HG03175 (cell line): ENCODE data around the gene SPHK2.
A peak's percentile ranks its signal among the peaks of the same experiment; 100 is the strongest.

Experiments
- ATAC-seq: cut with Tn5 transposase; IDR thresholded peaks from one replicate; pipeline ENCODE4 v1.9.1; 2021; ENCODE audit warnings: mild to moderate bottlenecking, moderate library complexity; ENCODE audit not compliant: unreplicated experiment

The SPHK2 gene

GRCh38 chr19:48603001-48603400 is 16.3 kb upstream of the SPHK2 start:
- ATAC-seq = no peak

GRCh38 chr19:48603449-48603848 is 15.9 kb upstream of the SPHK2 start:
- ATAC-seq = no peak

- no peak for ATAC-seq
Measured at GRCh38 chr19:48603850-48604249, 15.5 kb upstream of the SPHK2 start.

GRCh38 chr19:48606463-48607358 is 12.6 kb upstream of the SPHK2 start, which contains the start of gene SPACA4:
SPACA4 (plus strand) TSS chr19:48606742; CDS start chr19:48606979, 237 bp downstream.
- no peak for ATAC-seq

DNA sequence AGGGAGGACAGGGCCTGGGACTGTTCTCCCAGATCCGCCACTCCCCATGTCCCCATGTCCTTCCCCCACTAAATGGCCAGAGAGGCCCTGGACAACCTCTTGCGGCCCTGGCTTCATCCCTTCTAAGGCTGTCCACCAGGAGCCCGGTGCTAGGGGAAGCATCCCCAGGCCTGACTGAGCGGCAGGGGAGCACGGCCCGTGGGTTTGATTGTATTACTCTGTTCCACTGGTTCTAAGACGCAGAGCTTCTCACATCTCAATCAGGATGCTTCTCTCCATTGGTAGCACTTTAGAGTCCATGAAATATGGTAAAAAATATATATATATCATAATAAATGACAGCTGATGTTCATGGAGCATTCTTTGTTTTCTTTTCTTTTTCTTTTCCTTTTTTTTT is 11.9 kb upstream of the SPHK2 start:
- no peak for ATAC-seq

GRCh38 chr19:48608798-48609263 is 10.5 kb upstream of the SPHK2 start:
- ATAC-seq = peak; percentile 49

DNA sequence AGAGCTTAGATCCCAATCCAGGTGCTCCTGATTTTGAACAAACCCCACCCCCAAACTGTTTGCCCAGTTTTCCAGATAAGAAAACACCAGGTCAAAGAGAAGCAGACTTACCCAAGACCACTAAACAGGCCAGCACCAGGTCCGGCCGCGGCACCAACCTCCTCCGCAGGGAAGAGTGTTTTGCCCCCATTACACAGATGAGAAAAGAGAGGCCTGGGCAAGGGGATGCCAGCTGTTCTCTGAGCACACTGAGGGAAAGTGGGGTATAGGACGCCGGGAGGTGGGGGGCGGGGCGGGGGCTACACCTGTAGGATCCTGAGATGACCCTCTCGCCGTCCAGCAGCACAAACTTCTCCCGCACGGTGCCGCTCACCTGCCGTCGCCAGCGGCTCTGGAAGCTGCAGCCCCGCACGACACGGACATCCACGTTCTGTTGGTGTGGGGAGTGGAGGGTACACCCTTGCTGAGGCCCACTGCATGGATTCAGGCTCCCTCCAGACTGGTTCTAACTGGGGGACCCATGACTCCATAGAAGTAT is 9.7 kb upstream of the SPHK2 start:
- no peak for ATAC-seq

DNA sequence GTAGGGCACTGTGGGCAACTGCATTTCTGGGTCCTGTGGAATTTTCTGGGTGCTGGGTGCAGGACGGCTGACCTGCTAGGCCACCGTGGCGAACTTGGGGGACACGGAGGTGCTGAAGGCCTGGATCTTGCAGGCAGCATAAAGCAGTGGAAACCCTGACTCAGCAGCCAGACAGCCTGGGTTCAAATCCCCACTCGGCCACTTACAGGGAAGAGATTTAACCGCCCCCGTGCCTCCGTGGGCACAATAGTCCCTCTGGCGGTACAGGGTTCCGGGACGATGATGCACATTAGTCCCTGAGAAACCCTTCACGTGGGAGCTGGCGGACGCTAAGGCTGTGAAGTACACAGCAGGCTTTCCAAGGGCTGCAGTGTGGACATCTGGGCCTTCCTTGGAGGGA is 7.4 kb upstream of the SPHK2 start:
- ATAC-seq = no peak

DNA sequence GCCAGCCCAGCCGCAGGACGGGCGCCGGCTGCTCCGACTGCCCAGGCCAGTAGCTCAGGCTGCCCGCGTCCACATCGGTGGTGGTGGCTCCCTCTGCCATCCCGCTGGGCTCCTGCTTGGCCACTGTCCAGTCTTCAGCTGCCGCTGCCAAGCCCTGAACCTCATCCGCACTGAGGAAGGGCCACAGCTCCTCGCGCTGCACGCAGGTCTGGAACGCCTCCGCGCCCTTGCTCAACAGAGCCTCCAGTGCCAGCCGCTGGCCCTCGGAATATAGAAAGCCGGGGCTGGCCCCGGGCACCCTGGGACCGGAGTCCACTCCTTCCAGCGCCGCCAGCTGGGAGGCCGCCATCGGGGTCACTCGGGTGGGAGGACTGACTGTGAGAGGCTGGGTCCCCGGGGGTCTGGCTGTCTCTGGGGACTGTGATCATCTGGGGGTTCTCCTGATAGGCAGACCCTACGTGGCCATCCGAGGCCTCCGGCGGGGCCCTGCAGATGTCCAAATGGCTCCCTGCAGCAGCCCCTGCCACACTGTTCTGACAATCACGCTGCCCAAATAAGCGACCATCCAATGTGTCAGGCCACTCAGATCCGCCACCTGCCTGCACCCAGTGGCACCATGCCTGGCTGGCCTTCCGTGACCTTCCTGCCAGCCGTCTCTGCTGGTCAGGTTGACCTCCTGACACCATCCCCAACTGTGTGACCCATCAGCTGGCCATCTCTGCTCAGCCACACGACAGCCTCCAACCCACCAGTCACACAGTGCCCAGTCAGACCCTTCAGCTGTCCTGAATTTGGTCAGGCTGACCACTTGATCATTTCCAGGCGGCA is 6.1 kb upstream of the SPHK2 start:
- no peak for ATAC-seq

DNA sequence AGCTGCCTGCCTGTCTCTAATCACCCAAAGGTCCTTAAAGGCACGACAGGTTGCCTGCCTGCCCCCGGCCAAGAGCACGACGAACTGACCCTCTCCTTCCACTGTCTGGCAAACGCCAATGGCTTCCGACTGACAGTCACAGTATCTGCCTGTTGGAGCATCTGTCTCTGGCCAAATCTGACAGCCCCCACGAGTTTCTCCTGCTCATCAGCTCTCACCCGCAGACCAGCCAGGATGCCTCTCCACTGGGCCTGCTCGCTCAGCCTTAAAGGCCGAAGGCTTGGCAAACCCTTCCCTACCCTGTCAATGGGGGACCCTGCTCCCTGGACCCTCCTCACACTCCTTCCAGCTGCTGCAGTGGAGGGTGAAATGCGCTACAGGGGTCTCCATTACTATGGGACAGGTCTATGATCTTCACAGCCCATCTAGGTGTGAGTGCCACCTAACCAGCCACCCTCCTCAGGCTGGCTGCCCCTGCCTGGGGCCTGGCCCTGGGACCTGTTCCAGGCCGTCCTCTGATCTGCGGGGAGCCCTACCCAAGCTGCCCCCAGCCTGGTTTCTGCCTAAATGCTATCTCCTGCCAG is 5.4 kb upstream of the SPHK2 start:
- no peak for ATAC-seq

GRCh38 chr19:48614436-48615230 is 4.7 kb upstream of the SPHK2 start, which contains the start of gene FAM83E:
FAM83E (minus strand) TSS chr19:48615076; CDS start chr19:48613372, 1,704 bp downstream.
- no peak for ATAC-seq

- no peak for ATAC-seq
Measured at GRCh38 chr19:48615231-48616040, 3.9 kb upstream of the SPHK2 start.

GRCh38 chr19:48616041-48616436 is 3.3 kb upstream of the SPHK2 start:
- ATAC-seq = no peak

GRCh38 chr19:48616491-48617056 is 2.7 kb upstream of the SPHK2 start:
- no peak for ATAC-seq

- no peak for ATAC-seq
Measured at GRCh38 chr19:48617146-48617937, 2.0 kb upstream of the SPHK2 start.

DNA sequence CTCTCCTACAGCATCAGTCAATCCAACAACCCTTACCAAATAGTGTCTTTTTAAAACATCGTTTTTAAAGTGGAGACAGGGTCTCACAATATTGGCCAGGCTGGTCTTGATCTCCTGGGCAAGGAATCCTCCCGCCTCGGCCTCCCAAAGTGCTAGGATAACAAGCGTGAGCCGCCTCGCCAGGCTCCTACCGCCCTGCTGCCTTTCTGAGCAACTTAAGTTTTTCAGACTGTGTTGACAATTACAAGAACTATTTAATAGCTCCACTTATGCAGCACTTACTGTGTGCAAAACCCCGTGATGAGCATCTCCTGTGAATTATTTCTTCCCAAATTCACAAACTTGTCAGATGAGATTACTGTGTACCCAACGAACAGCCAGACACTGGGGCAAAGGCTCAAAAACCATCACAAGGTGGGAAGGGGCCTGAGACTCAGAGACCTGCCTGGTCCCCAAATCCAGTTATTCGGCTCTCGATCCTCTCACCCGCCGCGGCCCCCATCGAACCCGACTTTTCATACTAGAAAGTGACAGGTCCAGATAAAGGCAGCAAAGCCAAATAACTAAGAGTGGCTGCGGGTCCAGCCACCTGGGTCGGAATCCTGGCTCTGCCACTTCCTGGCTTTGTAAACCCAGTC is 909 bp upstream of the SPHK2 start:
- ATAC-seq = no peak

DNA sequence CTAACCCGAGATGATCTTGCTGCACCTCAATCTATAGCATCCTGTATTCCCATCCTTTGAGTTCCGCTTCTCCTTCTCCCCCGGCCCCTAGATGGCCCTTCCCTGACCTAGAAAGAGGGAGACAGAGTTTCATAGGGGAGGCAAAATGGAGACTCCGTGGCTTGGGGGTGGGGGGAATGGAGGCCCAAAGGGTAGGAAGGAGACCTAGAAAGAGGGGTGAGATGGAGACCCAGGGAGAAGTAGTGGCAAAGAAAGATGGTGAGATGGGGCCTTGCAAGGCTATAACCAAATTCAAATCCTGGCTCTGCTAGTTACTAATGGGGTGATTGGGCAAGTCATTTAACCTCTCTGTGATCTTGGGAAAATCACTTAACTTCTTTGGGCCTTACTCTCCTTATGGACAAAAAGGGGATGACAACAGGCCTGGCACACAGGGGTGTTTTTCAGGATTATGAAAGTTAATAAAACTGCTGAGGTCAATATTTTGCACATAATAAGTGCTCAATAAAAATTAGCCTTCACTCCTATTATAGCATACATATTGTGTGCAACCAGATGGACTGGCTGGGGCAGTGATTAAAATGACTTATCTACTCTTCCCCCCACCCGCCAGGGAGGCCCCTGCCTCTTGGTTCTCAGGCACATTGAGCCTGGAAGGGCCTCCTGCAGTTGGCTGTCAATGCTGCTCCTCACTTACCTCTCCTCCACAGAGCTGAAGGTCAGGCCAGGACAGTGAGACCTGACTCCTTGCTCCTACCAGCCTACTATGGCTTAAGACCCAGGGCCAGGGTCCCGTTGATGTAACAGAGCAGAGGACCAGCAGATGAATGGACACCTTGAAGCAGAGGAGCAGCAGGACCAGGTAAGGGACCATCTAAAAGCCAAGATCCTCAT is 633 bp downstream of the SPHK2 start:
- no peak for ATAC-seq
